HG02588 (cell line): Measurements from ENCODE around the gene XBP1.
"Not testable (repeated sequence)": the region's sequence is repeated elsewhere in the genome, so short reads cannot be mapped to it uniquely, and the experiment has no call there.

Experiments used
- ATAC-seq: cut with Tn5 transposase; IDR thresholded peaks from one replicate; pipeline ENCODE4 v1.9.1; 2021; ENCODE audit warnings: mild to moderate bottlenecking, moderate library complexity; ENCODE audit not compliant: unreplicated experiment

The XBP1 gene

GRCh38 chr22:28754512-28754911, 45.9 kb downstream of the XBP1 start:
- not testable (repeated sequence) for ATAC-seq

- no peak for ATAC-seq
Measured at GRCh38 chr22:28750471-28750881, 49.9 kb downstream of the XBP1 start.
